Measurements from ENCODE around the gene NIP7.

GRCh38 chr16:69348222-69348621 lies 8.7 kb downstream of the NIP7 start:
- TF ChIP-seq CTCF (conservative IDR thresholded peaks at IDR 0.05; ENCODE audit: low read depth, low read length) (no peak), CEBPB (IDR thresholded peaks at IDR 0.05; ENCODE audit: low read depth, low read length) (no peak), POLR2A (IDR thresholded peaks at IDR 0.05; ENCODE audit: low read depth, low read length) (no peak)

Measured in IMR-90 (cell line).